ENCODE results near the gene SPIB. TPM values are rescaled to one million over a fixed set of nuclear protein-coding genes. Genes with fewer than 3 reads are reported as not detected.

SPIB gene
- total and polyA plus RNA-seq, 2 of the 4 experiments (the other 2 are of a cell fraction) = not detected

- no peak for ATAC-seq (ENCODE audit: low read depth)
Measured at GRCh38 chr19:50393589-50393988, 25.1 kb upstream of the SPIB start.

More at GRCh38 chr19:50393589-50393988, 25.1 kb upstream of the SPIB start:
- Histone ChIP-seq H3K4me3 (ENCODE audit: insufficient read depth, low read depth, low read length) (no peak overlapping the region), H4K91ac (ENCODE audit: insufficient read depth, low read depth, low read length) (no peak overlapping the region), H3K4me2 (ENCODE audit: low read depth, low read length) (no peak overlapping the region), H4K5ac (ENCODE audit: low read depth, low read length) (no peak overlapping the region), H2BK20ac (ENCODE audit: low read depth, low read length) (no peak overlapping the region), H3K14ac (replicated peaks; ENCODE audit: low read depth, low read length) (no peak overlapping the region), H3K79me1 (ENCODE audit: low read depth in 1 of 2, low read length in 2 of 2) (peaks cover 2 to 12% of the 10 kb centered on the region in 2 experiments; a peak in 2 of 4 replicates), H2AK9ac (replicated peaks; ENCODE audit: low read depth, low read length, poor library complexity) (no peak overlapping the region), H2AK5ac (ENCODE audit: low read depth, low read length) (no peak overlapping the region), H3K27ac (ENCODE audit: insufficient read depth, low read length) (no peak overlapping the region), H3K18ac (ENCODE audit: low read depth, low read length) (no peak overlapping the region), H2BK120ac (ENCODE audit: low read depth, low read length) (no peak overlapping the region), H3K23ac (ENCODE audit: low read depth, low read length) (no peak overlapping the region), H2BK5ac (ENCODE audit: low read depth, low read length, poor library complexity, severe bottlenecking) (no peak overlapping the region), H3K4ac (ENCODE audit: low read depth, low read length) (no peak overlapping the region), H3K9me1 (ENCODE audit: insufficient read depth, low read length) (no peaks in the 10 kb centered on the region), H3K27me3 (ENCODE audit: control insufficient read depth, insufficient read depth, low read length) (no peaks in the 10 kb centered on the region), H2AFZ (replicated peaks; ENCODE audit: low read length, poor library complexity) (no peak overlapping the region), H4K8ac (ENCODE audit: low read depth in 2 of 2, low read length in 2 of 2) (no peak overlapping the region), H4K20me1 (ENCODE audit: insufficient read depth, low read length) (no peaks in the 10 kb centered on the region; the same call in 1 of the 2 replicates), H3K4me1 (ENCODE audit: control insufficient read depth, insufficient read depth, low read length) (no peaks in the 10 kb centered on the region), H3K36me3 (ENCODE audit: control insufficient read depth, insufficient read depth, low read length) (peaks cover 2% of the 10 kb centered on the region), H3K9me3 (ENCODE audit: control insufficient read depth, insufficient read depth, low read length) (no peaks in the 10 kb centered on the region), H3K9ac (ENCODE audit: low read depth, low read length) (no peak overlapping the region), H3K56ac (ENCODE audit: extremely low read depth, insufficient read depth, low read length) (no peak overlapping the region), H2BK15ac (ENCODE audit: low read depth, low read length) (no peak overlapping the region)
- no peak for DNase-seq
- in situ Hi-C loops (cut with MboI; ENCODE audit: low sequenced_read_pairs) = no loop called here
- intact Hi-C loops (cut with micrococcal nuclease) = no loop called here
- ChIA-PET CTCF (no interaction called here), POLR2A (ENCODE audit: unreplicated experiment) (no interaction called here)
- dilution Hi-C loops (cut with HindIII; ENCODE audit: low sequenced_read_pairs, unreplicated experiment) = no loop called here
- WGBS, 2 experiments (ENCODE audit: extremely low coverage in 2 of 2, insufficient read length in 1 of 2) = 100% methylated on average over 1 of the region's 4 CpGs; no CpG with 5 or more reads in 1 of the 2 experiments
- TF ChIP-seq MXI1 (IDR thresholded peaks at IDR 0.05; ENCODE audit: borderline replicate concordance, low read depth, low read length) = no peak
- BruUV-seq (replicated peaks) = no TSS peak
